GM21576 (cell line): ENCODE measurements around the gene ARMH3.
"Not testable (repeated sequence)": the region's sequence is repeated elsewhere in the genome, so short reads cannot be mapped to it uniquely, and the experiment has no call there.

ENCODE experiments used
- ATAC-seq: cut with Tn5 transposase; IDR thresholded peaks from one replicate; pipeline ENCODE4 v1.9.1; 2021; ENCODE audit warnings: mild to moderate bottlenecking, moderate library complexity; ENCODE audit not compliant: unreplicated experiment

ARMH3 gene

GRCh38 chr10:101993651-101994200 lies 62.2 kb downstream of the ARMH3 start:
- no peak for ATAC-seq

- no peak for ATAC-seq
Measured at GRCh38 chr10:101993221-101993620, 62.8 kb downstream of the ARMH3 start.

GRCh38 chr10:101987136-101987535 lies 68.8 kb downstream of the ARMH3 start:
- no peak for ATAC-seq

GRCh38 chr10:101986624-101986971 lies 69.4 kb downstream of the ARMH3 start:
- peak; percentile 54 for ATAC-seq

GRCh38 chr10:101980677-101981076 lies 75.3 kb downstream of the ARMH3 start:
- ATAC-seq: not testable (repeated sequence)

DNA sequence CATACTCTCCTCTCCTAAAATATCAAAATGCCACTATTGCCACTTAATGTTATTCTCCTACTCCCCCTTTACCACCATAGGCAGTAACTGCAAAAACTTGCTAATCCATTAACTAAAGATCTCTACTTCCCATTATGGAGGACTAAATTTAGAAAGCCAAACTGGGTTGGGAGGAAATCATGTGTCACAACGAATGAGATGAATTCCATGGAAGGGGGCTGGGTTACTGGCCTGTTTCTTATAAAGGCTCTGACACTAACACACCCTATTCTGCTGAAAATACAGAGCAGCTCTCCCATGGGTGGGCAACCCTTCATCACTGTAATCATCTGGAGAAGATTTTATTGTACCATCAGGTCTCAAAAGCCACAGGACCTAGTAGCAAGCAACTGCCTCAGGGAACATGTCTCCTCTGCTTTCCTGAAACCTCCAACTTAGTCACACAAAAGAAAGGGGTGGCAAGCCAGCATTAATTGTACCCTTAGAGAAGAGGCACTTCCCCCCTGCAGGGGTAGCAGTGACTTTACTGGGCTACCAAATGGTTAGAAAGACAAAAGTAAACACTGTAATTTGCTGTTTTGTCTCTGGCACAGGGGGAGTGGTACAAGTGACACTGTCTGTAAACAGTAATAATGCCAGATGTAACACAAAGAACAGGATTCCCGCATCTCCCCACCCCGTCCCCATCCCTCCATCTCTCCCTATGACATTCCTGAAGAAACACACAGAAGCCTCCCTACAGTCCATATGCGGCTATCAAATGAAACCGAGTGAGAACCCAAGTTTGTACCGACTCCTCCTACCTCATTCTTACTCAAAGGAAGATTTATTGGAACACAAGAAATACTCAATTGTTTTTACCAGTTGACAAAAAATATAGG lies 81.6 kb downstream of the ARMH3 start:
- no peak for ATAC-seq

GRCh38 chr10:101972761-101973160 lies 83.2 kb downstream of the ARMH3 start:
- ATAC-seq: no peak

GRCh38 chr10:101969412-101969922 lies 86.5 kb downstream of the ARMH3 start:
- ATAC-seq: no peak

DNA sequence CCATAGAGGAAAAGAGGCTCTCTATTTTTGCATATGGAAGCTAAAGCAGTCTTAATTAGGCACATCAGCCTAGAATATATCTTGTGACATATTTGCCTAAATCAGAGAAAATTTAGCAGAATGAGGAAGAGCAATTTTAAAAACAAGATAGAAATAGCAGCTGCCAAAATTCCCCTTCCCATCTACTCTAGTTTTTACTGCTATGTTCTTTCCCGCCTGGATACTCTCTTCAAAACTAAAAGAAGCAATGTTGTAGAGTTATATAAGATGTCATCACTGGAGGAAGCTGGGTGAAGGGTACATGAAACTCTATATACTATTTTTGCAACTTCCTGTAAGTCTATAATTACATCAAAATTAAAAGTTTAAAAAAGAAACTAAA lies 87.0 kb downstream of the ARMH3 start:
- no peak for ATAC-seq

GRCh38 chr10:101968286-101968939 lies 87.6 kb downstream of the ARMH3 start:
- no peak for ATAC-seq

GRCh38 chr10:101967713-101968112 lies 88.3 kb downstream of the ARMH3 start:
- ATAC-seq: no peak

- no peak for ATAC-seq
Measured at GRCh38 chr10:101967119-101967518, 88.9 kb downstream of the ARMH3 start.

DNA sequence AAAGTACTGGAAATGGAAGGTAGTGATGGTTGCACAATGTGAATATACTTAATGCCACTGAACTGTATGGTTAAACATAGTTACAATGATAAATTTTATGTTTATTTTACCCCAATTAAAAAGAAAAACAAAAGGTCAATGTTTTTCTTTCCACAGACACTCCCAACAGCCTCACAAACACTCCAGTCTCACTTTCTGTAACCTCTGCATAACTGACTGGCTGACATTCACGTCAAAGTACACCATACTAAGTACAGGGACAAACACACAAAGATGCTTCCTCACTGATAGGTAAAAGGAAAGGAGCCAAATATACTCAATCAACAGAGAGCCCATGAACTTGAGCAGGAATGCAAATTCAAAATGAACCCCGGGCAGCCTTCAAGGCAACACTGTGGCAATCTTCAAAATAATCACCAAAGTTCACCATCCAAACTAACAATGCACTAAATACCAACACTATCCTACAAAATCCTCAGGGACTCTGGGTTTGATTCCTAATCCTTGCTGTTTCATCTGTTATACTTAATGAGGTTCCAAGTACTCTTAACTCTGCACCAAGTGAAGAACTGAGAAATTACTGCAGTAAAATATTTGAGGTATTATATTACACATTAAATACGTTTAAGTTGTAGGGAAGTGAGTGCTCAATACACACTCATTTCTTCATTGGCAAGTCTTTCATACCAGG lies 90.8 kb downstream of the ARMH3 start:
- ATAC-seq: no peak

DNA sequence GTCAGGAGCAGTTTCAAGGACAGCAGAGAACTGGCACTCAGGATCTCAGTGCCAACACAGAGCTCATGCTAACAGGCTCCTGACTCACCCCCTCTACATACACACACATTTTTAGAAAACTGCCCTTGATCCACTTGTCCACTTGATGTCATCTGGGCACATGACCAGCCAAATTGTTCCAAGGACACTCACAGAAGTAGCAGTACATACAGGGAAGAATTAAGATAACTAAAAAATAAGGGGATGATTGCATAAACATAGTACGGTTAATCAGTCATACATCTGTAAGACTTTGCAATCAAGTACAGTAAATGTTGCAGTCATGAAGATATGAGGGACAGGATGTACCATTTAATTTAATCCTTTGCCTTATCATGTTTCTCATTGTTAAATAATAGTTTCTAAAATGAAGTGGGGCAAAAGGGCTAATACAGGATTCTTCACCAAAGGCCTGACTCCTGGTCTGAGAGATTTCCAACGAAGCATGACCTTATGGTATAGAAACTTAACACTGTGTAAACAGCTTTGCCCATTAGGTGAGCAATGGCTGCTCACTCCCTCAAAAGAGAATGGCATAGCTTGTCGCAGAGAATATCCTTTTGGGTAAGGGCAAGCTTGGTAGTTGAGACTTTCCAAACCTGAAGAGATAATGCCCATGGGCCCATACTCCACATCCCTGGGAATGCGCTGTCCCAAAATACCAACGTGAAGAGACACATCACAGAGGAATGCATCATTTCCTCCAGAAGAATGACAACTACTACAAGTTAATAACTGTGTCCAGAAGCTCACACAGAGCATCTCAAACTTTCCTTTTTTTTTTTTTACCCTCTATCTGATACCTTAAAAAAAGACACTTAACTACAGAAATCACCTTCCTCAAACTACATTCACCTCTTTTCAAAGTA lies 94.1 kb downstream of the ARMH3 start:
- ATAC-seq: no peak

DNA sequence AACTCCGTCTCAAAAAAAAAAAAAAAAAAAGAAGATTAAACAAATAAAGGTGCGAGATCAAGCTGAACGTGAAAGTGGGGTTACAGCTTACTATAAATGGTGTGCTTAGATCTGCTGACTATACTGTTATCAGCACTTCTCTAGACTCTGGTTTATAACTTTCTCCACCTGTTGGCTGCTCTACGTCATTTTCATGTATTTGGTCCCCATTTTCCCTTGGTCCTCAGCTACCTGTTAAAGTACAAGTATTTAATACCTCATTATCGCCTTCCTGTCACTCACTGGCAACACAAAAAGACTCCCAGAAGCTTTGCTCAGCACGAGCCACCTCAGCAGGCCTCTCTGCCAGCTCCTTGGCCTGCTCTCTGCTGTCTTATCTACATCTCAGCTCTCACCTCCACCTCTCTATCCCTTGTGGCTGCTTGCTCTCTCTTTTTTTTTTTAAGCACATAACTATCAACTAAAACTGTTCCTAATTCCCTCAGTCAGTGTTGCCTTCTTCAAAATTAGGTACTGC lies 95.0 kb downstream of the ARMH3 start:
- no peak for ATAC-seq

- no peak for ATAC-seq
Measured at GRCh38 chr10:101959346-101959916, 96.5 kb downstream of the ARMH3 start.

- ATAC-seq: no peak
Measured at GRCh38 chr10:101958691-101959090, 97.3 kb downstream of the ARMH3 start.

DNA sequence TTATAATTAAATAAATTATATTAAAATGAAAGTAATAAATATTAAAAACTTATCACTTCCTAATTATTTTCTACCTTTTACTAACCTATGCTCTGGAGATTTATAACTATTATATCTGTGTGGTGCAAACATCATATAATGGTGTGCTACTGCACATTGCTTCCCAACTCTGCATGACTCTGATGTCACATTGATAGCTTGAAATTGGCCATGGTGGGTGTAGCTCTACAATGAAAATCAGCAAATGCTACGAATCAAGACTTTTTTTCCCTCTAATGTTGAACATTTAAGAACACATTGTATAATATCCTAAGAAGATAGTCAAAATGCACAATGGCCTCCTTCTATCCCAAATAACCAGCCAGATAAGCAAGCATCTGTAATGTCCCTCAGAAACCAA lies 99.1 kb downstream of the ARMH3 start:
- ATAC-seq: no peak

GRCh38 chr10:101956117-101956516 lies 99.9 kb downstream of the ARMH3 start:
- no peak for ATAC-seq

DNA sequence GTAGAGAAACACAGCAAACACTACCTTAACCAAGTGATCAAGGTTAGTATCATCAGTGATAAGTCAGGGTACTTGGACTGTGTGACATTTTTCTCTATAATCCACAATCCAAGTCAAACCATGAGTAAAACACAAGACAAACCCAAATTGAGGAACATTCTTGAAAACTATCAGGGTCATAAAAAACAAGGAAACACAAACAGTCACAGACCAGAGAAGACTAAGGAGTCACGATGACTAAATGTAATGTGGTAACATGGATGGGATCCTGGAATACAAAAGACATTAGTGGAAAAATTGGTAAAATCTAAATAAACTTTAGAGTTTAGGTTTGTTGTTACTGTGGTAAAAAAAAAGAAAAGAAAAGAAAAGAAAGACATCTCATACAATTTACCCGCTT lies 103.8 kb downstream of the ARMH3 start:
- no peak for ATAC-seq
